ENCODE results near the gene KIF3B.

KIF3B gene
- long read RNA-seq, partial matches to known transcripts = 1 of 3 reads
- long read RNA-seq, other reads (novel, unspliced or antisense) = 2 of 3 reads

GRCh38 chr20:32277361-32278198 is at the start of gene KIF3B:
KIF3B (plus strand) TSS chr20:32277651; CDS start chr20:32309778, 32,127 bp downstream.
- H3K27me3 ChIP-seq (ENCODE audit: insufficient read depth, poor library complexity, severe bottlenecking) = no peaks in the 10 kb centered on the region
- H3K27ac ChIP-seq (replicated peaks) = peak within 1 kb of the TSS; percentile 68
- peak within 1 kb of the TSS; percentile 98 for H3K4me3 ChIP-seq (replicated peaks; ENCODE audit: insufficient read depth, low read length)
- peak; percentile 81 to 93 for DNase-seq (ENCODE audit: low read depth in 1 of 2, low spot score in 1 of 2)
- TF ChIP-seq CTCF (IDR thresholded peaks at IDR 0.05; ENCODE audit: insufficient read depth, low read length) = no peak
- peak; percentile 100 for TF ChIP-seq SPI1 (IDR thresholded peaks at IDR 0.05; ENCODE audit: borderline replicate concordance, low read depth)
- TF ChIP-seq POLR2AphosphoS5 (IDR thresholded peaks at IDR 0.05; ENCODE audit: low read depth) = no peak
- no peak for TF ChIP-seq REST (IDR thresholded peaks at IDR 0.05; ENCODE audit: insufficient replicate concordance, low read depth)
- TF ChIP-seq GABPA (IDR thresholded peaks at IDR 0.05; ENCODE audit: low read depth) = peak; percentile 69

GRCh38 chr20:32227744-32228688 is 49.4 kb upstream of the KIF3B start:
- Histone ChIP-seq H3K27ac (replicated peaks) (peak overlapping the region; percentile 98), H3K4me3 (replicated peaks; ENCODE audit: insufficient read depth, low read length) (no peak overlapping the region), H3K27me3 (ENCODE audit: insufficient read depth, poor library complexity, severe bottlenecking) (no peaks in the 10 kb centered on the region)
- DNase-seq (ENCODE audit: low read depth in 1 of 2, low spot score in 1 of 2) = peak; percentile 97 to 98
- TF ChIP-seq SPI1 (IDR thresholded peaks at IDR 0.05; ENCODE audit: borderline replicate concordance, low read depth) (peak; percentile 39; the same call in 1 of the 2 replicates), POLR2AphosphoS5 (IDR thresholded peaks at IDR 0.05; ENCODE audit: low read depth) (peak; percentile 90), CTCF (IDR thresholded peaks at IDR 0.05; ENCODE audit: insufficient read depth, low read length) (no peak)

- H3K27me3 ChIP-seq (ENCODE audit: insufficient read depth, poor library complexity, severe bottlenecking) = no peaks in the 10 kb centered on the region
- TF ChIP-seq GABPA (IDR thresholded peaks at IDR 0.05; ENCODE audit: low read depth) (no peak), POLR2AphosphoS5 (IDR thresholded peaks at IDR 0.05; ENCODE audit: low read depth) (no peak), REST (IDR thresholded peaks at IDR 0.05; ENCODE audit: insufficient replicate concordance, low read depth) (no peak), CTCF (IDR thresholded peaks at IDR 0.05; ENCODE audit: insufficient read depth, low read length) (no peak), SPI1 (IDR thresholded peaks at IDR 0.05; ENCODE audit: borderline replicate concordance, low read depth) (no peak)
- H3K27ac ChIP-seq (replicated peaks) = peak overlapping the region; percentile 98
- H3K4me3 ChIP-seq (replicated peaks; ENCODE audit: insufficient read depth, low read length) = no peak overlapping the region
- DNase-seq (ENCODE audit: low read depth in 1 of 2, low spot score in 1 of 2) = no peak
Measured at GRCh38 chr20:32229251-32229747, 48.2 kb upstream of the KIF3B start.

Data from HL-60 (cell line).